ENCODE data around the gene ATF6.

DNA sequence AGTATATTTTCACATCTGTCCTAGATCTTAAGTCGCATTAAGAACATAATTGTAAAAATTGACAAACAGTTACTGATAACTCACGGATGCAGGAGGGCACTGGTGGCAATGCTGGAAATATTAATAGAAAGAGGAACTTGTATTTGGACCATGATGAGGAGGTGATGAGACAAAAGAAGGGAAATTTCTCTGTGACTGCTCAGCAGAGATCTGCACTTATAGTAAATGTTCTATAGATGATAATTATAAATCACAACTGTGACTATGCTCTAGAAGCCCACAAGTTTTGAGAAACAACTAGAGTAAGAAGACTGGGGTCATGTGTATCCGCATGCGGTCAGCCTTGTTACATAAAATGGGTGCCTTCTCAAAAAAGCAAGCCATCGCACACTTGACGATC, 25.2 kb upstream of the ATF6 start:
- no peak for TF ChIP-seq ZBTB43 (CRISPR knock-in tag; IDR thresholded peaks at IDR 0.05)
- TF ChIP-seq CREB1 (CRISPR knock-in tag; IDR thresholded peaks at IDR 0.05) = no peak
- TF ChIP-seq NR2C2 (CRISPR knock-in tag; IDR thresholded peaks at IDR 0.05) = no peak
- TF ChIP-seq ZNF232 (CRISPR knock-in tag; IDR thresholded peaks at IDR 0.05) = no peak
- TF ChIP-seq, protein P1, sequence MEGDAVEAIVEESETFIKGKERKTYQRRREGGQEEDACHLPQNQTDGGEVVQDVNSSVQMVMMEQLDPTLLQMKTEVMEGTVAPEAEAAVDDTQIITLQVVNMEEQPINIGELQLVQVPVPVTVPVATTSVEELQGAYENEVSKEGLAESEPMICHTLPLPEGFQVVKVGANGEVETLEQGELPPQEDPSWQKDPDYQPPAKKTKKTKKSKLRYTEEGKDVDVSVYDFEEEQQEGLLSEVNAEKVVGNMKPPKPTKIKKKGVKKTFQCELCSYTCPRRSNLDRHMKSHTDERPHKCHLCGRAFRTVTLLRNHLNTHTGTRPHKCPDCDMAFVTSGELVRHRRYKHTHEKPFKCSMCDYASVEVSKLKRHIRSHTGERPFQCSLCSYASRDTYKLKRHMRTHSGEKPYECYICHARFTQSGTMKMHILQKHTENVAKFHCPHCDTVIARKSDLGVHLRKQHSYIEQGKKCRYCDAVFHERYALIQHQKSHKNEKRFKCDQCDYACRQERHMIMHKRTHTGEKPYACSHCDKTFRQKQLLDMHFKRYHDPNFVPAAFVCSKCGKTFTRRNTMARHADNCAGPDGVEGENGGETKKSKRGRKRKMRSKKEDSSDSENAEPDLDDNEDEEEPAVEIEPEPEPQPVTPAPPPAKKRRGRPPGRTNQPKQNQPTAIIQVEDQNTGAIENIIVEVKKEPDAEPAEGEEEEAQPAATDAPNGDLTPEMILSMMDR (IDR thresholded peaks at IDR 0.05) = no peak
- no peak for TF ChIP-seq SMAD3 (CRISPR knock-in tag; IDR thresholded peaks at IDR 0.05; ENCODE audit: borderline replicate concordance)
- TF ChIP-seq TEAD1 (CRISPR knock-in tag; IDR thresholded peaks at IDR 0.05) = no peak
- TF ChIP-seq ZNF423 (CRISPR knock-in tag; IDR thresholded peaks at IDR 0.05) = no peak
- TF ChIP-seq, protein P2, sequence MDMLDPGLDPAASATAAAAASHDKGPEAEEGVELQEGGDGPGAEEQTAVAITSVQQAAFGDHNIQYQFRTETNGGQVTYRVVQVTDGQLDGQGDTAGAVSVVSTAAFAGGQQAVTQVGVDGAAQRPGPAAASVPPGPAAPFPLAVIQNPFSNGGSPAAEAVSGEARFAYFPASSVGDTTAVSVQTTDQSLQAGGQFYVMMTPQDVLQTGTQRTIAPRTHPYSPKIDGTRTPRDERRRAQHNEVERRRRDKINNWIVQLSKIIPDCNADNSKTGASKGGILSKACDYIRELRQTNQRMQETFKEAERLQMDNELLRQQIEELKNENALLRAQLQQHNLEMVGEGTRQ (CRISPR knock-in tag; IDR thresholded peaks at IDR 0.05) = no peak
- no peak for TF ChIP-seq ZNF138 (CRISPR knock-in tag; conservative IDR thresholded peaks at IDR 0.05)
- TF ChIP-seq MAX (CRISPR knock-in tag; IDR thresholded peaks at IDR 0.05) = no peak
- TF ChIP-seq, protein P3, sequence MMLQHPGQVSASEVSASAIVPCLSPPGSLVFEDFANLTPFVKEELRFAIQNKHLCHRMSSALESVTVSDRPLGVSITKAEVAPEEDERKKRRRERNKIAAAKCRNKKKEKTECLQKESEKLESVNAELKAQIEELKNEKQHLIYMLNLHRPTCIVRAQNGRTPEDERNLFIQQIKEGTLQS (CRISPR knock-in tag; conservative IDR thresholded peaks at IDR 0.05) = no peak

Measured in WTC11 (cell line).